Liver (tissue), 9 donors: ENCODE measurements around the gene RWDD1. TPM values are rescaled to one million over a fixed set of nuclear protein-coding genes. Genes with fewer than 3 reads are reported as not detected.

ENCODE experiments used
- DNase-seq: peaks from one replicate; pipeline ENCODE4 v3.0.0-alpha.2; 2017; ENCODE audit warnings: low spot score
- H3K27ac ChIP-seq, 2 donors: one replicate each; pipeline ENCODE4 v1.7.0; 2013; ENCODE audit warnings: inconsistent platforms in 2 of 2, low read length in 2 of 2, control low read depth in 1 of 2, low read depth in 1 of 2, mild to moderate bottlenecking in 1 of 2
- H3K27me3 ChIP-seq, 4 donors: one replicate each; pipeline versions ENCODE4 v1.6.1 to v1.7.0; 2013; ENCODE audit warnings: low read length in 3 of 4, inconsistent platforms in 1 of 4, mild to moderate bottlenecking in 1 of 4, moderate library complexity in 1 of 4; ENCODE audit not compliant: control insufficient read depth in 4 of 4, insufficient read depth in 4 of 4
- H3K36me3 ChIP-seq, 4 donors: one replicate each; pipeline versions ENCODE4 v1.6.1 to v1.7.0; 2013; ENCODE audit warnings: low read length in 3 of 4, mild to moderate bottlenecking in 3 of 4, low read depth in 1 of 4, moderate library complexity in 1 of 4; ENCODE audit not compliant: control insufficient read depth in 4 of 4, insufficient read depth in 3 of 4
- H3K4me1 ChIP-seq, 4 donors: one replicate each; pipeline versions ENCODE4 v1.6.1 to v1.7.0; 2013; ENCODE audit warnings: low read length in 3 of 4, mild to moderate bottlenecking in 3 of 4, moderate library complexity in 1 of 4; ENCODE audit not compliant: control insufficient read depth in 4 of 4, insufficient read depth in 4 of 4
- H3K4me3 ChIP-seq, 3 donors: one replicate each; pipeline versions ENCODE4 v1.6.1 to v1.7.0; 2013; ENCODE audit warnings: low read length in 3 of 3, control low read depth in 1 of 3, low read depth in 1 of 3, mild to moderate bottlenecking in 1 of 3
- H3K9ac ChIP-seq, 2 donors: one replicate each; pipeline ENCODE4 v1.7.0; 2013; ENCODE audit warnings: low read length in 2 of 2, mild to moderate bottlenecking in 2 of 2, moderate library complexity in 2 of 2, control low read depth in 1 of 2, low read depth in 1 of 2
- H3K9me3 ChIP-seq, 4 donors: one replicate each; pipeline versions ENCODE4 v1.6.1 to v1.7.0; 2013; ENCODE audit warnings: low read length in 3 of 4; ENCODE audit not compliant: control insufficient read depth in 4 of 4
- EGR1 ChIP-seq, 2 donors: IDR thresholded peaks; 2 replicates each; pipeline ENCODE4 v1.6.1; 2016 to 2018; ENCODE audit warnings: antibody characterized with exemption in 2 of 2, low read depth in 2 of 2
- FOXA1 ChIP-seq: IDR thresholded peaks from 2 replicates; pipeline ENCODE4 v1.6.1; 2016; ENCODE audit warnings: antibody characterized with exemption
- FOXA2 ChIP-seq: IDR thresholded peaks from 2 replicates; pipeline ENCODE4 v1.6.1; 2016; ENCODE audit warnings: antibody characterized with exemption
- HNF4G ChIP-seq: IDR thresholded peaks from 2 replicates; pipeline ENCODE4 v1.6.1; 2016; ENCODE audit warnings: antibody characterized with exemption
- JUND ChIP-seq, 2 donors: IDR thresholded peaks; 2 replicates each; pipeline ENCODE4 v1.6.1; 2016; ENCODE audit warnings: antibody characterized with exemption in 2 of 2
- NR2F2 ChIP-seq: IDR thresholded peaks from 2 replicates; pipeline ENCODE4 v1.6.1; 2016; ENCODE audit warnings: antibody characterized with exemption
- RAD21 ChIP-seq, 2 donors: IDR thresholded peaks; 2 replicates each; pipeline ENCODE4 v1.6.1; 2016; ENCODE audit warnings: antibody characterized with exemption in 2 of 2, mild to moderate bottlenecking in 2 of 2
- RXRA ChIP-seq, 2 donors: IDR thresholded peaks; 2 replicates each; pipeline ENCODE4 v1.6.1; 2017 to 2018; ENCODE audit warnings: antibody characterized with exemption in 2 of 2, mild to moderate bottlenecking in 1 of 2
- TAF1 ChIP-seq: conservative IDR thresholded peaks from 2 replicates; pipeline ENCODE4 v1.6.1; 2016; ENCODE audit warnings: antibody characterized with exemption, mild to moderate bottlenecking
- YY1 ChIP-seq: IDR thresholded peaks from 2 replicates; pipeline ENCODE4 v1.6.1; 2016; ENCODE audit warnings: antibody characterized with exemption, mild to moderate bottlenecking
- ZBTB33 ChIP-seq: IDR thresholded peaks from 2 replicates; pipeline ENCODE4 v1.6.1; 2016; ENCODE audit warnings: antibody characterized with exemption
- WGBS: extraction: QIAGEN DNeasy Blood & Tissue Kit; methylation state at CpG from one replicate; pipeline ENCODE4 v1.1.7; 2013; 5-methylcytosine and 5-hydroxymethylcytosine counted together
- polyA plus RNA-seq, 2 donors: library from polyadenylated mRNA; stranded (reverse) in 1 of 2; unstranded in 1 of 2; fragments of 200-250 nt in 1 of 2; fragments of >200 nt in 1 of 2; fragmentation: Nextera tagmentation in 1 of 2; extraction: Ambion mirVana in 1 of 2; gene quantifications; one replicate each; pipeline versions ENCODE4 v1.2.1 to v1.2.3, GENCODE V29; 2013 to 2015
- total RNA-seq, 2 donors: library from RNA; depleted of rRNA; stranded (reverse); fragments of >200 nt; gene quantifications; one replicate each; pipeline ENCODE4 v1.2.3, GENCODE V29; 2014
- TF ChIP-seq, protein P1 (sequence below): fragments of 150-350 bp; IDR thresholded peaks from 2 replicates; pipeline ENCODE4 v1.5.1; 2017; ENCODE audit warnings: improper control_type of control experiment, low read depth, low read length; ENCODE audit not compliant: missing input control
- TF ChIP-seq, protein P2 (sequence below): IDR thresholded peaks from 2 replicates; pipeline ENCODE4 v1.6.1; 2016; ENCODE audit warnings: antibody characterized with exemption, mild to moderate bottlenecking
- TF ChIP-seq, protein P3 (sequence below): IDR thresholded peaks from 2 replicates; pipeline ENCODE4 v1.6.1; 2016; ENCODE audit warnings: antibody characterized with exemption
- donor health status: healthy.
- donor health status: healthy.
- donor health status: healthy.
- donor health status: healthy.
- donor health status: healthy.

The RWDD1 gene
- total and polyA plus RNA-seq, 4 donors, result 7.0 to 52.7 (median 10.9) TPM

- Histone ChIP-seq H3K4me1 (peaks cover 1 to 8% (median 3%) of the 10 kb centered on the region in 4 donors), H3K27ac (no peak overlapping the region), H3K4me3 (no peak overlapping the region), H3K27me3 (no peaks in the 10 kb centered on the region), H3K36me3 (peaks cover 0 to 6% (median 1%) of the 10 kb centered on the region in 4 donors), H3K9me3 (no peaks in the 10 kb centered on the region), H3K9ac (no peak overlapping the region)
- DNase-seq, result no peak
- TF ChIP-seq RXRA (IDR thresholded peaks at IDR 0.05) (no peak), EGR1 (IDR thresholded peaks at IDR 0.05; ENCODE audit: low read depth in 2 of 2) (no peak), HNF4G (no peak), FOXA2 (no peak), FOXA1 (no peak), YY1 (no peak), ZBTB33 (no peak), RAD21 (IDR thresholded peaks at IDR 0.05) (no peak)
- TF ChIP-seq, protein P1, sequence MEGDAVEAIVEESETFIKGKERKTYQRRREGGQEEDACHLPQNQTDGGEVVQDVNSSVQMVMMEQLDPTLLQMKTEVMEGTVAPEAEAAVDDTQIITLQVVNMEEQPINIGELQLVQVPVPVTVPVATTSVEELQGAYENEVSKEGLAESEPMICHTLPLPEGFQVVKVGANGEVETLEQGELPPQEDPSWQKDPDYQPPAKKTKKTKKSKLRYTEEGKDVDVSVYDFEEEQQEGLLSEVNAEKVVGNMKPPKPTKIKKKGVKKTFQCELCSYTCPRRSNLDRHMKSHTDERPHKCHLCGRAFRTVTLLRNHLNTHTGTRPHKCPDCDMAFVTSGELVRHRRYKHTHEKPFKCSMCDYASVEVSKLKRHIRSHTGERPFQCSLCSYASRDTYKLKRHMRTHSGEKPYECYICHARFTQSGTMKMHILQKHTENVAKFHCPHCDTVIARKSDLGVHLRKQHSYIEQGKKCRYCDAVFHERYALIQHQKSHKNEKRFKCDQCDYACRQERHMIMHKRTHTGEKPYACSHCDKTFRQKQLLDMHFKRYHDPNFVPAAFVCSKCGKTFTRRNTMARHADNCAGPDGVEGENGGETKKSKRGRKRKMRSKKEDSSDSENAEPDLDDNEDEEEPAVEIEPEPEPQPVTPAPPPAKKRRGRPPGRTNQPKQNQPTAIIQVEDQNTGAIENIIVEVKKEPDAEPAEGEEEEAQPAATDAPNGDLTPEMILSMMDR, result no peak
- TF ChIP-seq, protein P2, sequence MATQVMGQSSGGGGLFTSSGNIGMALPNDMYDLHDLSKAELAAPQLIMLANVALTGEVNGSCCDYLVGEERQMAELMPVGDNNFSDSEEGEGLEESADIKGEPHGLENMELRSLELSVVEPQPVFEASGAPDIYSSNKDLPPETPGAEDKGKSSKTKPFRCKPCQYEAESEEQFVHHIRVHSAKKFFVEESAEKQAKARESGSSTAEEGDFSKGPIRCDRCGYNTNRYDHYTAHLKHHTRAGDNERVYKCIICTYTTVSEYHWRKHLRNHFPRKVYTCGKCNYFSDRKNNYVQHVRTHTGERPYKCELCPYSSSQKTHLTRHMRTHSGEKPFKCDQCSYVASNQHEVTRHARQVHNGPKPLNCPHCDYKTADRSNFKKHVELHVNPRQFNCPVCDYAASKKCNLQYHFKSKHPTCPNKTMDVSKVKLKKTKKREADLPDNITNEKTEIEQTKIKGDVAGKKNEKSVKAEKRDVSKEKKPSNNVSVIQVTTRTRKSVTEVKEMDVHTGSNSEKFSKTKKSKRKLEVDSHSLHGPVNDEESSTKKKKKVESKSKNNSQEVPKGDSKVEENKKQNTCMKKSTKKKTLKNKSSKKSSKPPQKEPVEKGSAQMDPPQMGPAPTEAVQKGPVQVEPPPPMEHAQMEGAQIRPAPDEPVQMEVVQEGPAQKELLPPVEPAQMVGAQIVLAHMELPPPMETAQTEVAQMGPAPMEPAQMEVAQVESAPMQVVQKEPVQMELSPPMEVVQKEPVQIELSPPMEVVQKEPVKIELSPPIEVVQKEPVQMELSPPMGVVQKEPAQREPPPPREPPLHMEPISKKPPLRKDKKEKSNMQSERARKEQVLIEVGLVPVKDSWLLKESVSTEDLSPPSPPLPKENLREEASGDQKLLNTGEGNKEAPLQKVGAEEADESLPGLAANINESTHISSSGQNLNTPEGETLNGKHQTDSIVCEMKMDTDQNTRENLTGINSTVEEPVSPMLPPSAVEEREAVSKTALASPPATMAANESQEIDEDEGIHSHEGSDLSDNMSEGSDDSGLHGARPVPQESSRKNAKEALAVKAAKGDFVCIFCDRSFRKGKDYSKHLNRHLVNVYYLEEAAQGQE, result no peak
- TF ChIP-seq, protein P3, sequence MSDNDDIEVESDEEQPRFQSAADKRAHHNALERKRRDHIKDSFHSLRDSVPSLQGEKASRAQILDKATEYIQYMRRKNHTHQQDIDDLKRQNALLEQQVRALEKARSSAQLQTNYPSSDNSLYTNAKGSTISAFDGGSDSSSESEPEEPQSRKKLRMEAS, result no peak
These were observed 7.0 kb downstream of the RWDD1 start for GRCh38 chr6:116578335-116578734.

- WGBS, result 92% methylated on average over 1 of the region's 1 CpG
- Histone ChIP-seq H3K27ac (no peak overlapping the region), H3K36me3 (peaks cover 0 to 4% (median 3%) of the 10 kb centered on the region in 4 donors), H3K9me3 (no peaks in the 10 kb centered on the region), H3K4me3 (no peak overlapping the region), H3K27me3 (no peaks in the 10 kb centered on the region), H3K4me1 (peaks cover 0 to 8% (median 3%) of the 10 kb centered on the region in 4 donors), H3K9ac (no peak overlapping the region)
- TF ChIP-seq ZBTB33 (no peak), EGR1 (IDR thresholded peaks at IDR 0.05; ENCODE audit: low read depth in 2 of 2) (no peak), TAF1 (no peak), JUND (IDR thresholded peaks at IDR 0.05) (no peak), RAD21 (IDR thresholded peaks at IDR 0.05) (no peak), RXRA (IDR thresholded peaks at IDR 0.05) (no peak), FOXA1 (no peak), NR2F2 (no peak), HNF4G (no peak)
- TF ChIP-seq, protein P2, result no peak
- DNase-seq, result no peak
These were observed 7.8 kb downstream of the RWDD1 start for GRCh38 chr6:116579143-116579542.
